Measurements from ENCODE around the gene OR2AE1.
"Not testable (repeated sequence)": the region's sequence is repeated elsewhere in the genome, so short reads cannot be mapped to it uniquely, and the experiment has no call there.

The OR2AE1 gene

GRCh38 chr7:99876933-99877332 lies at the start of gene OR2AE1:
Gene OR2AE1 (minus strand): TSS chr7:99877033. CDS start chr7:99877033, 0 bp downstream.
- no peak for DNase-seq (ENCODE audit: low read depth, low spot score)

DNA sequence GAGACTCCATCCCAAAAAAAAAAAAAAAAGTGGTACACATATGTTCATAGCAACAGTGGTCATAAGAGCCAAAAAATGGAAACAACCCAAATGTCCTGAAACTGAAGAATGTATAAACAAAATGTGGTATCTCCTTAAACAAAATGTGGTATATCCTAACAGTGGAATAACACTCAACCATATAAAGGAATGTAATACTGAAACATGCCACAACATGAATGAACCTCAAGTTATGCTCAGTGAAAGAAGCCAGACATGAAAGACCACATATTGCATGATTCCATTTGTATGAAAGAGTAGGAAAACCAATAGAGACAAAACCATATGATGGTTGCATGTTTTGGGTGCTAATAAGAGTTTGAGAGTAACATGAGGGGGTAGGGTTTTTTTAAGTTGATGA lies 49.5 kb upstream of the OR2AE1 start:
- no peak for DNase-seq (ENCODE audit: low read depth, low spot score)

GRCh38 chr7:99923200-99923599 lies 46.4 kb upstream of the OR2AE1 start:
- no peak for DNase-seq (ENCODE audit: low read depth, low spot score)

- no peak for DNase-seq (ENCODE audit: low read depth, low spot score)
Observed at GRCh38 chr7:99920149-99920548, 43.3 kb upstream of the OR2AE1 start.

DNA sequence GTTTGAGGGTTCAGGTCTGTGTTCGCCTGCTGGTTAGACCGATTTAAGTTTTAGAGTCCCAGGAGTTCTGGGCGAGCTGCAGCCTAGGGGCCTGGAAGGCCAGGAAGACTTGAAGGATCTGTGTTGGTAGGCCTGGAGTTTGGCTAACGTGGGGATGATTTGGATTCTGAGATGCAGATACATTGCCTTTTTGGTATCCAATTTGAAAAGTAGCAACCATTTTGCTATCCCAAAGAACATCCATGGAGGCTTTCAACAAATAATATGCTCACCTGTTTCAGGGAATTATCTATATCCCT lies 42.9 kb upstream of the OR2AE1 start:
- DNase-seq (ENCODE audit: low read depth, low spot score): no peak

DNA sequence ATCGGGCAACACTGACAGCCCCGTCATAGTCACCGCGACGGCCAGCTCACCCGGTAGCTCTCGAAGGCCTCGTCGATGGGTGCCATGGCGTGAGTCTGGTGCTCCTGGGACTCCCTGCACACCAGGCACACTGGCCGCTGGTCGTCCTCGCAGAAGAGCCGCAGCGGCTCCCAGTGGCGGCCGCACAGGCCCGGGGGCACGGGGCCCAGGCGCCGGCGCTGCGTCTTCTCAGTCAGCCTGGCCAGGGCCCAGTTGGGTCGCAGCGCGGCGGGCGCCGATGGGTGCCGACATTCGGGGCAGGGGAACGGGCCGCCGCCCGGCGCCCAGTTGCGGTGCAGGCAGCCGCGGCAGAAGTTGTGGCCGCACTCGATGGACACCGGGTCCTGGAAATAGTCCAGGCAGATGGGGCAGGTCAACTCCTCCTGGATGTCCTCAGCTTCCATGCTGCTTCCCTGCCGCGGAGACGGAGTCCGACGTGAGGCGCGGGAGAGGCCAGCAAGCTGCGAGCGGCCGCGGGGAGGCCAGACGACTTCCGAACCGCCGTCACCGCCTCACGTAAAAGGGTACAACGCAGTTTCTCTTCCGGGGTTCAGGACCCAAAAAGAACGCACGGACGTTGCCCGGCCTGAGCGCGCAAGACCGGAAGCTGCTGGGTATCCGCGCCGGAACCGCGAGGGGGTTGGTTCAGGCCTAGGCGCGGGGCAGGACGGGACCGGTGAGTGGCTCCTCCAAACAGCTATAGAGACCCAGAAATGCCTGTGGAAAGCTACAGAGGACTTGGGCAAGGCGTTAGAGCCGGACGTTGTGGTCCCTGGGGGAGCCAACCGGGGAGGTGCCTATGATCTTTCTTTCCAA lies 42.4 kb upstream of the OR2AE1 start, which contains the start of gene TRIM4:
Gene TRIM4 (minus strand): TSS at position 572 of the 855 bp plus-strand sequence. CDS start 129 bp downstream, at position 443.
- peak; percentile 76 for DNase-seq (ENCODE audit: low read depth, low spot score)

DNA sequence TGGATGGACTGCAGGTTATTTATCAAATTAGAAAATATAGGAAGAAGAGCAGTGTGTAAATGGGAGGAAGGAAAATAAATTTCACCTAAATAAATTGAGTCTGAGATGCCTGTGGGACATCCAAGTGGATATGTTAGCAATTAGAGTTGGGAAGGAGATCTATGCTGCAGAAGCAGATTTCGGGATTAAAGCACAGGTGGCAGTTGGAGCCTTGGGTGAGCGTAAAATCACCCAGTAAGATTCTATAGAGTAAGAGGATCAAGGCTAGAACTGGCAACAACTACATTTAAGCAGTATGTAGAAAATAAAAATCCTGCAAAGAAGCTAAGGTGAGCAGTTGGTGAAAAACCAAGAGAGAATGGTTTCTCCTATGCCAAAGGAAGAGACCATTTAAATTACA lies 34.1 kb upstream of the OR2AE1 start:
- no peak for DNase-seq (ENCODE audit: low read depth, low spot score)

GRCh38 chr7:99901581-99901980 lies 24.7 kb upstream of the OR2AE1 start:
- no peak for DNase-seq (ENCODE audit: low read depth, low spot score)

DNA sequence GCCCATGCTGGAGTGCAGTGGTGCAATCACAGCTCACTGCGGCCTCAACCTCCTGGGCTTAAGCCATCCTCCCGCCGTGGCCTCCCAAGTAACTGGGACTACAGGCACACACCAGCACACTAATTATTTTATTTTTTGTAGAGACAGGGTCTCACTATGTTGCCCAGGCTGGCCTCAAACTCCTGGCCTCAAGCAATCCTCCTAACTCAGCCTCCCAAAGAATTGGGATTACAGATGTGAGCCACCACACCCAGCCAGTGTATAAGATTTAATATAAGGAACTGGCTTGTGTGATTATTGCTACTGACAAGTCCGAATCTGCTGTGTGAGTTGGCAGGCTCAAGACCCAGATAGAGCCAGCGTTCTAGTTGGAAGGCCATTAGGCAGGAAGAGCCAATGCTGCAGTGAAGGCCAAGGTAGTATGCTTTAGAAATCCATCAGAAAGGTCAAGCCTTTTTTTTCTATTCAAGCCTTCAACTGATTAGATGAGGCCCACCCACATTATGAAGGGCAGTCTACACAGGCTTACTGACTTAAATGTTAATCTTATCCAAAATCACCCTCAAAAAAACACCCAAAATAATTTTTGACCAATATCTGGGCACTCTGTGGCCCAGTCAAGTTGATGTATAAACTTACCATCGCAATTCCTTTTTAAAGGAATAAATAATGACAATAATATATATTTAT lies 23.1 kb upstream of the OR2AE1 start:
- DNase-seq (ENCODE audit: low read depth, low spot score): no peak

GRCh38 chr7:99898836-99899235 lies 22.0 kb upstream of the OR2AE1 start:
- peak; percentile 45 for DNase-seq (ENCODE audit: low read depth, low spot score)

GRCh38 chr7:99898023-99898357 lies 21.2 kb upstream of the OR2AE1 start:
- DNase-seq (ENCODE audit: low read depth, low spot score): no peak

DNA sequence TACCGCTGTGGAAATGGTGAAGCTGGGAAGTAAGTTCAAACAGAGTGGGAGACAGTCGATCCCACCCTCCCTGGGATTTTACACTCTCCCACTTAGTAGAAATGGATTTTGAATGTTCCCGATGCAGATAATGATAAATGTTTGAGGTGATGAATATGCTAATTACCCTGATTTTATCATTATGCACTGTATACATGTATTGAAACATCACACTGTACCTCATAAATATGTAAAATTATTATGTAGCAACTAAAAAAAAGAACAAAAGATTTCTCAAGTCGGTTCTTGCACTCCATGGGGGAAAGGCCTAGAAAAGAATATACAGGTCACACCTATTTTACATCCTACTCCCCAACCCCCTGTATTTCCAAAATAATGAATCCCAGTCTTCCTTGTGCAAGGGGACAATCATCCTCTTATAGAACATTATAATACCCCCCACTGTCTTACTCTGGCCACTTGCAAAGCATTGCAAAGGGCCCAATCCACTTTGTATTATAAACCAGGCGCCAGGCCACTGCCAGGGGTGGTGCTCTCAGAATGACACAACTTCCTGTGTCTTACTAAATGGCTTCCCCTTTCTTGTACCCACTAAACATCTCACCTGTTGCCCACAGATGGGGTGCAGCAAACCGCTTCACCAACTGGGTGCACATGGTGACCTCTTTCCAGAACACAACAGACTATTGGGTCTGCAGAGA lies 20.6 kb upstream of the OR2AE1 start:
- DNase-seq (ENCODE audit: low read depth, low spot score): no peak

DNA sequence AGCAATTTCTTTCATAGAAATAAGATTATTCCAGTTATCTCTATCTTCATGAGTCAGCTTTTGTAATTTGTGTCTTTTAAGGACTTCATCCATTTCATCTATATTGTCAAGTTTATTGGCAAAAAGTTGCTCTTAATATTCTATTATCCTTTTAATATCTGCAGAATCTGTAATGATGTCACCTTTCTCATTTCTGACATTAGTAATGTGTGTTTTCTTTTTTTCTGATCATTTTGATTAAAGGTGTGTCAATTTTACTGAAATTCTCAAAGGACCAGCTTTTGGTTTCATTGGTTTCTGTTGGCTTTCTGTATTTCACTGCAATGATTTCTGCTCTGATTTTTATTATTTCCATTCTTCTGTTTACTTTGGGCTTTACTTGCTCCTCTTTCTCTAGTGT lies 17.9 kb upstream of the OR2AE1 start:
- no peak for DNase-seq (ENCODE audit: low read depth, low spot score)

DNA sequence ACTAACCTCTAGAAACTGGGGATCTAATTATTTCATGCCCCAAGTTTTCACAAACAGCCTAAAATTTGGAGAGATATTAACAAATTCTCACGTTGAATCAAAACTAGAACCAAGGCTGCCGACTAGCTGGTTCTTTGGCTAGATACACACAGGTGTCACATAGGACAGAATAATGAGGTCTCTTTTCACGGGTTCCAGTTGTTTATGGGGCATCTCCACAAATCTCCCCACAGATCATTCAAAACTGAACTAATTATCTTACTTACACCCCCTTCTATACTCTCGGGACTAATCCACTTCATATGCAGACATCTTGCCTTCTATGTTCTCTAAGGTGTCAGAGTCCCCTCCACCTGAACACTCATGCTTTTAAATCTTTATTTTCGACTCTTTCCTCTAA lies 16.4 kb upstream of the OR2AE1 start:
- no peak for DNase-seq (ENCODE audit: low read depth, low spot score)

GRCh38 chr7:99890348-99890747 lies 13.5 kb upstream of the OR2AE1 start:
- not testable (repeated sequence) for DNase-seq (ENCODE audit: low read depth, low spot score)

DNA sequence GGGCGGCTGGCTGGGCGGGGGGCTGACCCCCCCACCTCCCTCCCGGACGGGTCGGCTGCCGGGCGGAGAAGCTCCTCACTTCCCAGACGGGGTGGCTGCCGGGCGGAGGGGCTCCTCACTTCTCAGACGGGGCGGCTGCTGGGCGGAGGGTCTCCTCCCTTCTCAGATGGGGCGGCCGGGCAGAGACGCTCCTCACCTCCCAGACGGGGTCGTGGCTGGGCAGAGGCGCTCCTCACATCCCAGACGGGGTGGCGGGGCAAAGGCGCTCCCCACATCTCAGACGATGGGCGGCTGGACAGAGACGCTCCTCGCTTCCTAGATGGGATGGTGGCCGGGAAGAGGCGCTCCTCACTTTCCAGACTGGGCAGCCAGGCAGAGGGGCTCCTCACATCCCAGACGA lies 11.5 kb upstream of the OR2AE1 start:
- not testable (repeated sequence) for DNase-seq (ENCODE audit: low read depth, low spot score)

DNA sequence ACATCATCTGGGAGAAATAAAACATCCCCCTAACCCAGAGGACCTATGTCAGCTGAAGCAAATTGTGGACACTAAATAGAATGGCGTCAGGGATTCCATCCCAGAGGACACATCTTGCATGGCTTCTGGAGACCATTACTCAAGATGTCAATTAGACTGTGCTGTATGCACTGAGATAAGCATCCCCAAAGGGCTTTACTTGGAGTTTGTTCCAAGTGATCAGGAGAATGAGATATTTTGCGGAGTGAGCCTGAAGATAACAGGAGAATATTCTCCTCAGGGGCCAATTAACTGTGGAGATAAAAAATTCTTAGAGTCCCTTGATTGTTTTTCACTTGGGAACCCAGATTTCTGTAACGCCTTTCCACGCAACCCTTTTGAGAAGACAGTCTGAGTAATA lies 4.5 kb upstream of the OR2AE1 start:
- DNase-seq (ENCODE audit: low read depth, low spot score): no peak

DNA sequence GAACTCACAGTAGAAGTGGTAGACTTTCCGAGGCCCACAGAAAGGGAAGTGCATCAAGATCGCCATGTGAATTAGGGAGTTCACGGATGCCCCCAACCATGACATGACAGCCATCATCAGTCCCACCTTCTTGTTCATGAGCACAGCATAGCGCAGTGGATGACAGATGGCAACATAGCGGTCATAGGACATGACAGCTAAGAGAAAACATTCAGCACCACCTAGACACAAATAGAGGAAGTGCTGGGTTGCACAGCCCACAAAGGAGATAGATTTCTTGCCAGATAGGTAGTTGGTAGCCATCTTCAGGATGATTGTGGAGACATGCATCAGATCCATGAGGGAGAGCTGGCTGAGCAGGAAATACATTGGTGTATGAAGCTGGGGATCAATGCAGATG lies 342 bp downstream of the OR2AE1 start:
- no peak for DNase-seq (ENCODE audit: low read depth, low spot score)

DNA sequence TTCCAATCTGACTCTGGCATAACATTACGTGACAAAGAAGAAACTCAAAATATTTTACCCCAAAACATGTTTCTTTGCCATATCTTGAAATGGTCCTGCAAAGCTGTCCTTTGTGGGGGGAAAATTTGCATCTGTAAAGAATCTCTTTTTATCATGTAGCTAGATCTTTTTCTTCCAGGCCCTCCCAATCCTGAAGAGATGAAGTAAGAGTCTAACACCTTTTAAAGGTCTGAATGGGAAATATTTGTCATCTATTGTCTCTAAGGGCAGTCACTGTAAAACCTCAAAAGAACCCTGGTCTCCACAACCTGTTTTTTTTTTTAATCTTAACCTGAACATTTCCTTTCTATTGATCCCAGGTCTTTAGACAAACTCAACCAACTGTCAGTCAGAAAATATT lies 8.6 kb downstream of the OR2AE1 start:
- no peak for DNase-seq (ENCODE audit: low read depth, low spot score)

- DNase-seq (ENCODE audit: low read depth, low spot score): not testable (repeated sequence)
Observed at GRCh38 chr7:99867477-99867876, 9.4 kb downstream of the OR2AE1 start.

DNA sequence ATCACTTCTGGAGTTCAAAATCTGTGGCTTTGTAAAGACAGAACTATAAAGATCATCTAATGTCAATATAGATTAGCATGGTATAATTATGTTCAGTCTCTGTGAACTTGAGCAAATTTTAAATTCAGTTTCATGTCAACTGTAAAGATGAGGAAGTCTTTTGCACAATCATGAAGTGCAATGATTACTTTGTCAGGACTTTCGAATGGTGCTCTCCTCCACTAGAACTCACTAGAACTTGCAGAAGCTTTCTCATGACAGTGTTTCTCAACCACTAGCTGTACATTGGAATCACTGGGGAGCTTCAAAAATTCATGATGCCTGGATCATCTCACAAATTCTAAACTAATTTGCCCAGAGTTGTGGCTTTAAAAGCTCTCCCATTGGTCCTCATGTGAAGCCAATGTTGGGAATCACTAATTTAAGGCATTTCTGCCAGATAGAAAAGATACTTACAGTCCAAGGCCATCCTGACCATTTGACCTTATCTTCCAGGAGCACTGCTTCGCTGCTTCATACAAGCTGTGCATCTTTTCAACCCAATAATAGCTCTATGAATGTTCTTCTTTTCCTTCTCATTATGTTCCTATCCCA lies 12.9 kb downstream of the OR2AE1 start:
- DNase-seq (ENCODE audit: low read depth, low spot score): no peak

Measured in ELF-1 (cell line).